A549 (cell line): ENCODE data around the gene SLC35D3. TPM values are rescaled to one million over a fixed set of nuclear protein-coding genes. Genes with fewer than 3 reads are reported as not detected.
A peak's percentile ranks its signal among the peaks of the same experiment; 100 is the strongest.
"Not testable (repeated sequence)": the region's sequence is repeated elsewhere in the genome, so short reads cannot be mapped to it uniquely, and the experiment has no call there.

ENCODE experiments used
- ATAC-seq, 2 experiments: fragments of 200-7000 bp in 1 of 2; fragments of >200 bp in 1 of 2; cut with Nextera tagmentation in 1 of 2; cut with Tn5 transposase in 1 of 2; 3 replicates each; pipeline versions ENCODE4 v1.8.0 to v1.9.1; 2018 to 2020; ENCODE audit warnings: mild to moderate bottlenecking in 1 of 2, moderate library complexity in 1 of 2
- CTCF ChIA-PET: fragments of 300-600 bp; sonication (Branson Sonifier 250); formaldehyde crosslinking; extraction: SDS; loops from one replicate; lab custom pipeline; 2021; ENCODE audit warnings: antibody characterized with exemption, inconsistent platforms; lab: Yijun Ruan, JAX
- POLR2A ChIA-PET: fragments of 350-600 bp; formaldehyde crosslinking; extraction: SDS; loops from one replicate; lab custom pipeline; 2021; ENCODE audit warnings: antibody characterized with exemption, inconsistent platforms; lab: Yijun Ruan, JAX
- DNase-seq, 2 experiments: peaks; one replicate each; pipeline versions ENCODE4 v3.0.0 to v3.0.0-alpha.2; 2011 to 2016; ENCODE audit warnings: low read depth in 1 of 2, low spot score in 1 of 2
- FAIRE-seq: peaks from 2 replicates; lab custom pipeline; 2011; peaks lifted over from hg19 to GRCh38; lab: Jason Lieb, UNC
- H3K27ac ChIP-seq, 2 experiments: fragments of >200 bp; sonication (Bioruptor Twin); formaldehyde crosslinking; 3 replicates each; pipeline ENCODE4 v1.5.1; 2016 to 2017
- H3K4me1 ChIP-seq: fragments of >200 bp; sonication (Bioruptor Twin); formaldehyde crosslinking; 3 replicates; pipeline ENCODE4 v1.6.1; 2016
- H3K4me2 ChIP-seq: fragments of >200 bp; sonication (Bioruptor Twin); formaldehyde crosslinking; 3 replicates; pipeline ENCODE4 v1.6.1; 2016
- H3K4me3 ChIP-seq: fragments of >200 bp; sonication (Bioruptor Twin); formaldehyde crosslinking; 3 replicates; pipeline ENCODE4 v1.5.1; 2016
- H3K9me3 ChIP-seq: fragments of >200 bp; sonication (Bioruptor Twin); formaldehyde crosslinking; 3 replicates; pipeline ENCODE4 v1.6.1; 2016
- ATOH8 ChIP-seq: fragments of 250-450 bp; sonication (Bioruptor Pico); IDR thresholded peaks from 2 replicates; pipeline ENCODE4 v1.5.0; 2020; ENCODE audit warnings: low read depth, mild to moderate bottlenecking, moderate library complexity
- BHLHE40 ChIP-seq: IDR thresholded peaks from 2 replicates; pipeline ENCODE4 v1.6.1; 2012; ENCODE audit warnings: low read depth, low read length, inconsistent platforms
- CBX8 ChIP-seq: fragments of 200-600 bp; sonication (generic); IDR thresholded peaks from 2 replicates; pipeline ENCODE4 v1.6.1; 2016
- CTCF ChIP-seq: fragments of >200 bp; sonication (Bioruptor Twin); formaldehyde crosslinking; IDR thresholded peaks from 3 replicates; pipeline ENCODE4 v1.5.1; 2016
- E2F6 ChIP-seq: IDR thresholded peaks from 2 replicates; pipeline ENCODE4 v1.6.1; 2012; ENCODE audit warnings: low read depth, borderline replicate concordance
- EP300 ChIP-seq, 2 experiments: fragments of >200 bp; sonication (Bioruptor Twin); formaldehyde crosslinking; IDR thresholded peaks; 2 replicates in 1 of 2; 3 replicates in 1 of 2; pipeline ENCODE4 v1.6.1; 2016 to 2017
- FOXS1 ChIP-seq: fragments of 250-450 bp; sonication (Bioruptor Pico); IDR thresholded peaks from 2 replicates; pipeline ENCODE4 v1.5.0; 2020; ENCODE audit warnings: mild to moderate bottlenecking, moderate library complexity
- HEYL ChIP-seq: fragments of 250-450 bp; sonication (Bioruptor Pico); IDR thresholded peaks from 2 replicates; pipeline ENCODE4 v1.8.0; 2021; ENCODE audit warnings: mild to moderate bottlenecking, moderate library complexity
- HOXA7 ChIP-seq: fragments of 250-450 bp; sonication (Bioruptor Pico); IDR thresholded peaks from 2 replicates; pipeline ENCODE4 v1.5.0; 2020; ENCODE audit warnings: mild to moderate bottlenecking, moderate library complexity
- JUNB ChIP-seq: fragments of >200 bp; sonication (Bioruptor Twin); formaldehyde crosslinking; IDR thresholded peaks from 2 replicates; pipeline ENCODE4 v1.6.1; 2016
- MAFK ChIP-seq: fragments of 450-650 bp; IDR thresholded peaks from 2 replicates; pipeline ENCODE4 v1.6.1; 2014; ENCODE audit not compliant: partially characterized antibody
- NFE2L2 ChIP-seq: fragments of 150-350 bp; conservative IDR thresholded peaks from 2 replicates; pipeline ENCODE4 v1.6.1; 2014; ENCODE audit warnings: low read length
- NR3C1 ChIP-seq: fragments of >200 bp; sonication (Bioruptor Twin); formaldehyde crosslinking; IDR thresholded peaks from 3 replicates; pipeline ENCODE4 v1.6.1; 2017
- POLR2A ChIP-seq: IDR thresholded peaks from 2 replicates; pipeline ENCODE4 v1.6.1; 2012; ENCODE audit warnings: mild to moderate bottlenecking, low read length
- POLR2AphosphoS2 ChIP-seq: conservative IDR thresholded peaks from 2 replicates; pipeline ENCODE4 v1.6.1; 2012; ENCODE audit warnings: low read length, improper control_type of control experiment, inconsistent platforms
- RAD21 ChIP-seq, 2 experiments: fragments of >200 bp in 1 of 2; sonication (Bioruptor Twin) in 1 of 2; formaldehyde crosslinking in 1 of 2; IDR thresholded peaks in 1 of 2; conservative IDR thresholded peaks in 1 of 2; 2 replicates in 1 of 2; 3 replicates in 1 of 2; pipeline ENCODE4 v1.6.1; 2012 to 2018; ENCODE audit warnings: inconsistent platforms in 1 of 2
- RCOR1 ChIP-seq: fragments of 150-350 bp; IDR thresholded peaks from 2 replicates; pipeline ENCODE4 v1.6.1; 2014; ENCODE audit warnings: antibody characterized with exemption, low read length, low read depth
- REST ChIP-seq: fragments of 200-600 bp; sonication (generic); IDR thresholded peaks from 2 replicates; pipeline ENCODE4 v1.6.1; 2016; ENCODE audit warnings: antibody characterized with exemption, mild to moderate bottlenecking, moderate library complexity
- SMC3 ChIP-seq: fragments of >200 bp; sonication (Bioruptor Twin); formaldehyde crosslinking; IDR thresholded peaks from 3 replicates; pipeline ENCODE4 v1.6.1; 2018; ENCODE audit warnings: inconsistent platforms
- TFCP2L1 ChIP-seq: fragments of 250-450 bp; sonication (Bioruptor Pico); IDR thresholded peaks from 2 replicates; pipeline ENCODE4 v1.5.0; 2021; ENCODE audit warnings: mild to moderate bottlenecking
- TP53 ChIP-seq: fragments of 250-450 bp; sonication (Bioruptor Pico); IDR thresholded peaks from 2 replicates; pipeline ENCODE4 v1.5.0; 2021; ENCODE audit warnings: mild to moderate bottlenecking, moderate library complexity
- ZC3H11A ChIP-seq: fragments of 450-650 bp; IDR thresholded peaks from 2 replicates; pipeline ENCODE4 v1.6.1; 2014; ENCODE audit warnings: antibody characterized with exemption, mild to moderate bottlenecking
- ZFP36 ChIP-seq: fragments of 450-650 bp; IDR thresholded peaks from 2 replicates; pipeline ENCODE4 v1.6.1; 2014; ENCODE audit warnings: borderline replicate concordance; ENCODE audit not compliant: partially characterized antibody
- WGBS: methylation state at CpG from one replicate; pipeline ENCODE4 v1.1.6; 2017; ENCODE audit errors: missing lambda C conversion rate; 5-methylcytosine and 5-hydroxymethylcytosine counted together
- polyA plus RNA-seq, 4 experiments: library from polyadenylated mRNA; depleted of rRNA in 3 of 4; stranded (reverse); fragments of >200 nt; fragmentation: RNase III in 1 of 4; extraction: RNeasy Plus Mini Kit Qiagen cat#74134 plus additional on column Dnase treatment in 1 of 4; gene quantifications; 2 replicates in 3 of 4; 3 replicates in 1 of 4; pipeline ENCODE4 v1.2.3, GENCODE V29; 2011 to 2017
- TF ChIP-seq, protein P1 (sequence below): fragments of >200 bp; sonication (Bioruptor Twin); formaldehyde crosslinking; IDR thresholded peaks from 3 replicates; pipeline ENCODE4 v1.6.1; 2016

The SLC35D3 gene
- polyA plus RNA-seq, 2 of the 4 experiments (the other 2 are of a cell fraction), result not detected

DNA sequence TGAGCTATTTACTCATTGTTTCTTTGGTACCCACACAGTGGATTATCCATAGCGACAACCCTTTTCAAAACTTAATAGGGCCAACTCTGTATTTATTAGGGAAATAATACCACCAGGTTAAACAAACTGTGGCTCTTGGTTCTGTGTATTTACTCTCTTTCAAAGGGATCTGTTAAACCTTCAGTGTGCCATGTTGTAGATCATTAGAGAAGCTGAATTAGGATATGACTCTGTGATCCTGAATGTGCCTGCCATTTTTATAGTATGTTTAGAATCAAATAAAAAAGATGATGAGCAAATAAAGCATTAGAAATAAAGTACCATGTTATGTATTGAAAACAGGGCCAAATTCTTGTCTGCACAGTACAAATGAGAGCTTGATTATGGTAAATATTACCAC lies 25.0 kb upstream of the SLC35D3 start:
- ATAC-seq, result no peak
- no peak for FAIRE-seq
- POLR2A ChIA-PET, result no interaction called here

DNA sequence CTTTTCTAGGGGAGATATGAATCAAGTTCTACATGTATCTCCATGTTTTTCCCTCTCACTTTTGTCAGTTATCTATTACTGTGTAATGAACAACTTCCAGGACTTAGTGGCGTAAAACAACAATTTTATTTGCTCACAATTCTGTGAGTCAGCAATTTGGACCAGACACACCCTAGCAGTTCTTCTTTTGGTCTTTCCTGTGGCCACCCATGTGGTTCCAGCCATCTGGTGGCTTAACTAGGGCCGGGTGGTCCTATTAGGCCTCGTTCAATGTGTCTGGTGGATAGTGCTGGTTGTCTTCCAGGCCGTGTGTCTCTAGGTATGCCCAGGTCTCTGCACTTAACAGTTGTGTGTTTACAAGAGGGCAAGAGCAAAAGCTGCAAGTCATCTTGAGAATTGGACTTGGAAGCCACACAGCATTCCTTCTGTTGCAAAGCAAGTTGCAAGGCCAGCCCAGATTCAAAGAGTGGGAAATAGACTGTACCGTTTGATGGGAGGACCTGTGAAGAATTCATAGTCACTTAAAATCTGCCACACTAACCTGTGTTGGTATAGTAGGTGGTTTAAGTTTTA lies 20.8 kb upstream of the SLC35D3 start:
- H3K4me3 ChIP-seq, result no peak overlapping the region
- TF ChIP-seq ZFP36 (no peak), MAFK (peak; percentile 68)
- H3K4me1 ChIP-seq, result peaks cover 7% of the 10 kb centered on the region; the same call in 2 of the 3 replicates
- ATAC-seq (no peak), FAIRE-seq (no peak), DNase-seq (peak in 1 of 2 experiments; percentile 23)
- WGBS, result 71% methylated on average over 2 of the region's 5 CpGs
- no peaks in the 10 kb centered on the region for H3K9me3 ChIP-seq
- H3K4me2 ChIP-seq, result no peak overlapping the region
- ChIA-PET POLR2A (no interaction called here), CTCF (no interaction called here)
- no peak overlapping the region for H3K27ac ChIP-seq

More for the DNA sequence above, 25.0 kb upstream of the SLC35D3 start:
- Histone ChIP-seq H3K4me3 (no peak overlapping the region), H3K9me3 (no peaks in the 10 kb centered on the region), H3K4me2 (no peak overlapping the region), H3K27ac (no peak overlapping the region), H3K4me1 (peaks cover 7% of the 10 kb centered on the region; the same call in 2 of the 3 replicates)
- 97% methylated on average over 1 of the region's 1 CpG for WGBS
- CTCF ChIA-PET, result interaction anchor here (1.6 kb wide), 1 partner anchor 11 kb away, joined by 4 read pairs; no protein-coding TSS in a partner anchor
- no peak for TF ChIP-seq HOXA7
- no peak for TF ChIP-seq POLR2AphosphoS2
- TF ChIP-seq BHLHE40, result no peak
- no peak for TF ChIP-seq RCOR1
- TF ChIP-seq ZC3H11A, result no peak
- TF ChIP-seq NR3C1, result no peak
- TF ChIP-seq ATOH8, result no peak
- no peak for TF ChIP-seq E2F6
- no peak for DNase-seq

- ATAC-seq, H3K4me2 ChIP-seq, DNase-seq, H3K4me1 ChIP-seq, H3K4me3 ChIP-seq, H3K9me3 ChIP-seq, POLR2A ChIA-PET, H3K27ac ChIP-seq, FAIRE-seq: not testable (repeated sequence)
- WGBS, result 88% methylated on average over 3 of the region's 3 CpGs
- CTCF ChIA-PET, result interaction anchor here (0.6 to 0.9 kb wide), 2 partner anchors 14 to 1349 kb away, joined by 3 read pairs; no protein-coding TSS in a partner anchor
Measured at GRCh38 chr6:136904477-136904876, 17.6 kb upstream of the SLC35D3 start.

GRCh38 chr6:136914947-136915346 lies 7.2 kb upstream of the SLC35D3 start:
- Histone ChIP-seq H3K4me2 (no peak overlapping the region), H3K4me3 (no peak overlapping the region), H3K9me3 (no peaks in the 10 kb centered on the region), H3K4me1 (no peaks in the 10 kb centered on the region), H3K27ac (no peak overlapping the region)
- no peak for FAIRE-seq
- CTCF ChIA-PET, result no interaction called here
- ATAC-seq, result no peak
- 92% methylated on average over 1 of the region's 1 CpG for WGBS
- POLR2A ChIA-PET, result no interaction called here
- TF ChIP-seq TFCP2L1 (CRISPR knock-in tag) (no peak), RAD21 (conservative IDR thresholded peaks at IDR 0.05 in 1 of 2, IDR thresholded peaks at IDR 0.05 in 1 of 2) (no peak), CTCF (no peak), CBX8 (no peak), JUNB (no peak), MAFK (no peak), NFE2L2 (no peak), HEYL (CRISPR knock-in tag) (no peak), REST (no peak), EP300 (IDR thresholded peaks at IDR 0.05) (no peak), NR3C1 (no peak), SMC3 (no peak), TP53 (CRISPR knock-in tag) (no peak), FOXS1 (CRISPR knock-in tag) (no peak), POLR2A (no peak)
- TF ChIP-seq, protein P1, sequence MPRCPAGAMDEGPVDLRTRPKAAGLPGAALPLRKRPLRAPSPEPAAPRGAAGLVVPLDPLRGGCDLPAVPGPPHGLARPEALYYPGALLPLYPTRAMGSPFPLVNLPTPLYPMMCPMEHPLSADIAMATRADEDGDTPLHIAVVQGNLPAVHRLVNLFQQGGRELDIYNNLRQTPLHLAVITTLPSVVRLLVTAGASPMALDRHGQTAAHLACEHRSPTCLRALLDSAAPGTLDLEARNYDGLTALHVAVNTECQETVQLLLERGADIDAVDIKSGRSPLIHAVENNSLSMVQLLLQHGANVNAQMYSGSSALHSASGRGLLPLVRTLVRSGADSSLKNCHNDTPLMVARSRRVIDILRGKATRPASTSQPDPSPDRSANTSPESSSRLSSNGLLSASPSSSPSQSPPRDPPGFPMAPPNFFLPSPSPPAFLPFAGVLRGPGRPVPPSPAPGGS, result no peak
- TF ChIP-seq, all 56 proteins: peak for 0
- no peak for DNase-seq
